Smooth muscle cell (in vitro differentiated cells): ENCODE measurements around the gene IFNL2. TPM values are rescaled to one million over a fixed set of nuclear protein-coding genes. Genes with fewer than 3 reads are reported as not detected.

Experiments used
- DNase-seq: peaks from one replicate; lab custom pipeline; 2025; ENCODE audit not compliant: unreplicated experiment; lab: John Stamatoyannopoulos, UW
- H2AFZ ChIP-seq: fragments of 200-600 bp; sonication (generic); 2 replicates; pipeline ENCODE4 v1.6.0; 2016; ENCODE audit warnings: antibody characterized with exemption, low read depth, mild to moderate bottlenecking
- H3F3A ChIP-seq: fragments of 200-600 bp; sonication (generic); 2 replicates; pipeline ENCODE4 v1.6.0; 2017; ENCODE audit warnings: antibody characterized with exemption, low read depth
- H3K27ac ChIP-seq: fragments of 200-600 bp; sonication (generic); 2 replicates; pipeline ENCODE4 v1.5.1; 2016; ENCODE audit warnings: low read depth, mild to moderate bottlenecking
- H3K27me3 ChIP-seq: fragments of 200-600 bp; sonication (generic); 2 replicates; pipeline ENCODE4 v1.6.1; 2016; ENCODE audit warnings: low read depth, mild to moderate bottlenecking
- H3K36me3 ChIP-seq: fragments of 200-600 bp; sonication (generic); 2 replicates; pipeline ENCODE4 v1.5.1; 2016; ENCODE audit warnings: low read depth
- H3K4me1 ChIP-seq: fragments of 200-600 bp; sonication (generic); 2 replicates; pipeline ENCODE4 v1.5.1; 2016; ENCODE audit warnings: low read depth
- H3K4me2 ChIP-seq: fragments of 200-600 bp; sonication (generic); 2 replicates; pipeline ENCODE4 v1.6.0; 2016; ENCODE audit warnings: mild to moderate bottlenecking
- H3K4me3 ChIP-seq: fragments of 200-600 bp; sonication (generic); 2 replicates; pipeline ENCODE4 v1.5.1; 2016; ENCODE audit warnings: mild to moderate bottlenecking
- H3K79me2 ChIP-seq: fragments of 200-600 bp; sonication (generic); 2 replicates; pipeline ENCODE4 v1.6.0; 2016; ENCODE audit warnings: low read depth, mild to moderate bottlenecking
- H3K9ac ChIP-seq: fragments of 200-600 bp; sonication (generic); 2 replicates; pipeline ENCODE4 v1.6.0; 2016; ENCODE audit warnings: low read depth
- H3K9me3 ChIP-seq: fragments of 200-600 bp; sonication (generic); replicated peaks from 2 replicates; pipeline ENCODE4 v1.5.1; 2016; ENCODE audit warnings: low read depth
- H4K20me1 ChIP-seq: fragments of 200-600 bp; sonication (generic); 2 replicates; pipeline ENCODE4 v1.6.0; 2016; ENCODE audit warnings: low read depth
- WGBS: methylation state at CpG from one replicate; pipeline ENCODE4 v1.1.7; 2016; ENCODE audit warnings: low lambda C conversion rate; 5-methylcytosine and 5-hydroxymethylcytosine counted together
- polyA plus RNA-seq: library from polyadenylated mRNA; unstranded; fragments of >200 nt; fragmentation: Nextera tagmentation; extraction: Ambion mirVana; gene quantifications from 2 replicates; pipeline ENCODE4 v1.2.1, GENCODE V29; 2016
- total RNA-seq: library from RNA; depleted of rRNA; stranded (reverse); fragments of >200 nt; gene quantifications from 2 replicates; pipeline ENCODE4 v1.2.3, GENCODE V29; 2014
- TF ChIP-seq, protein P1 (sequence below): fragments of 200-600 bp; sonication (generic); IDR thresholded peaks from 2 replicates; pipeline ENCODE4 v1.5.1; 2017; ENCODE audit warnings: borderline replicate concordance, mild to moderate bottlenecking, antibody characterized with exemption; ENCODE audit not compliant: insufficient read depth, poor library complexity, severe bottlenecking

IFNL2 gene
- total and polyA plus RNA-seq, 2 experiments from 2014 or later: not detected

DNA sequence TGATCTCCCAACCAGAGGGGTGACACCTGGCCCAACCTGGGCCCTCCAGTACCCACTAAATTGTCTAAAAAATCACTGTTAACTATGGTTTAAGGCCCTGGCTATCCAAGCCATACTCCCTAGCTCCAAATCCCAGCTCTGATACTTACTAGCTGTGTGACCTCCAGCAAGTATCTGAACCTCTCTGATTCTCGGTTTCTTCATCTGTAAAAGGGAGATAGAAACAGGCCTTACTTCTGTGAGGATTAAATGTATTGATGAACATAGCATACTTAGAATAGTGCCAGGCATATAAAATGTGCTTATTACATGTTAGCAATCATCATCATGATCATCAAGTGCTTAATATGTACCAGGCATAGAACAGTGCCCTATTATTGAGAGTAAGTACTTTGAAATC lies 47.7 kb downstream of the IFNL2 start:
- Histone ChIP-seq H3K27ac (no peak overlapping the region), H3F3A (no peaks in the 10 kb centered on the region), H3K9ac (no peak overlapping the region), H3K4me2 (no peak overlapping the region), H3K36me3 (no peaks in the 10 kb centered on the region), H2AFZ (no peak overlapping the region), H4K20me1 (no peaks in the 10 kb centered on the region), H3K9me3 (no peaks in the 10 kb centered on the region), H3K79me2 (no peaks in the 10 kb centered on the region), H3K4me3 (no peak overlapping the region), H3K4me1 (peaks cover 3% of the 10 kb centered on the region), H3K27me3 (no peaks in the 10 kb centered on the region)
- TF ChIP-seq, protein P1, sequence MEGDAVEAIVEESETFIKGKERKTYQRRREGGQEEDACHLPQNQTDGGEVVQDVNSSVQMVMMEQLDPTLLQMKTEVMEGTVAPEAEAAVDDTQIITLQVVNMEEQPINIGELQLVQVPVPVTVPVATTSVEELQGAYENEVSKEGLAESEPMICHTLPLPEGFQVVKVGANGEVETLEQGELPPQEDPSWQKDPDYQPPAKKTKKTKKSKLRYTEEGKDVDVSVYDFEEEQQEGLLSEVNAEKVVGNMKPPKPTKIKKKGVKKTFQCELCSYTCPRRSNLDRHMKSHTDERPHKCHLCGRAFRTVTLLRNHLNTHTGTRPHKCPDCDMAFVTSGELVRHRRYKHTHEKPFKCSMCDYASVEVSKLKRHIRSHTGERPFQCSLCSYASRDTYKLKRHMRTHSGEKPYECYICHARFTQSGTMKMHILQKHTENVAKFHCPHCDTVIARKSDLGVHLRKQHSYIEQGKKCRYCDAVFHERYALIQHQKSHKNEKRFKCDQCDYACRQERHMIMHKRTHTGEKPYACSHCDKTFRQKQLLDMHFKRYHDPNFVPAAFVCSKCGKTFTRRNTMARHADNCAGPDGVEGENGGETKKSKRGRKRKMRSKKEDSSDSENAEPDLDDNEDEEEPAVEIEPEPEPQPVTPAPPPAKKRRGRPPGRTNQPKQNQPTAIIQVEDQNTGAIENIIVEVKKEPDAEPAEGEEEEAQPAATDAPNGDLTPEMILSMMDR: no peak
- 95% methylated on average over 1 of the region's 1 CpG for WGBS
- no peak for DNase-seq

DNA sequence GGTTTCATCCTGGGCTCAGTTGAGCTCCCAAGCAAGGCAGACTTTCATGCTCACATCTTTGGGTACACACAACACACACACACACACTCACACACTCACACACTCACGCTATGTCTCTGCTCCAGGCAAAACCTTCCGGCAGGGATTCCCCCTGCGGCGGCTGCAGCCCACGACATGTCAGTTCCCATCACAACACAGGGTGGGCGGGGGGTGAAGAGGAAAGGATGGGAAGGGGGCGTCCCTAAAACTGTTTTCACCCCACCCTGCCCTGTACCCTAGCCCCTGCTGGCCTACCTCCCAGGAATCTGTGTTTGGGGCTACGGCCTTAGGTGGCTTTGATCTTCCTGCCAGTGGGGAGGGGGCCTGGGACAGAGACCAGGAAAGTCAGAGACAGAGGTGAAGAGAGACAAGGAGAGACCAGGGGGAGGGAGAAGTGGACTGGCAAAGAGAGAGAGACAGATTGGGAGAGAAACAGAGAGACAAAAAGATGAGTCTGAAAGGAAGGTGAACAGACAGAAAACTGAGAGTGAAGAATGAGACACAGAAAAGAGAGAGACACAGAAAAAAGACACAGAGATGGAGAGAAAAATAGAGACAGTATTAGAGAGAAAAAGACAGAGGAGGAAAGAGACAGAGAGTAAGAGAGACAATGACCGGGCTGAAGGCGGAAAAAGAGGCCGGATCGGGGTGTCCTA lies 48.6 kb downstream of the IFNL2 start:
- no peaks in the 10 kb centered on the region for H3K36me3 ChIP-seq
- H3K4me1 ChIP-seq: peaks cover 3% of the 10 kb centered on the region
- DNase-seq: no peak
- H3K9me3 ChIP-seq: no peaks in the 10 kb centered on the region
- no peak overlapping the region for H3K4me2 ChIP-seq
- TF ChIP-seq, protein P1: no peak
- H3K27me3 ChIP-seq: no peaks in the 10 kb centered on the region
- 92% methylated on average over 12 of the region's 12 CpGs for WGBS
- no peak overlapping the region for H3K9ac ChIP-seq
- H2AFZ ChIP-seq: no peak overlapping the region
- H3K79me2 ChIP-seq: no peaks in the 10 kb centered on the region
- no peaks in the 10 kb centered on the region for H4K20me1 ChIP-seq
- H3K4me3 ChIP-seq: no peak overlapping the region
- H3K27ac ChIP-seq: no peak overlapping the region
- H3F3A ChIP-seq: no peaks in the 10 kb centered on the region

DNA sequence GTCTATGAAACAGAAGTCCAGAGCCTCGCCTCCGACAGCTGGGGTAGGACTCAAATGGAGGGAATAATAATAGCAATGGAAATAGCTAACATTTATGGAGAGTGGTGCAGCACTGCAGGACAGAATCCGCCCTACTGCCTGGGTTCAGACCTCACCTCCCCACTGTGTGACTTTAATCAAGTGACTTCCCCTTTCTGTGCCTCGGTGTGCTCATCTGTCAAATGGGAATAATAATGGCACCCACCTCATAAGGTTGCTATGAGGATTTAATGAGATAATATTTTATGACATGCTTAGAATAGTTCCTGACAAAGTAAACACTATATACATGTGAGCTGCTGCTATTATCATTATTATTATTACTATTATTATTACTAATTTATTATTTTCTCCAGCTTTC lies 49.3 kb downstream of the IFNL2 start:
- WGBS: 97% methylated on average over 4 of the region's 4 CpGs

More for the DNA sequence above, 49.3 kb downstream of the IFNL2 start:
- no peaks in the 10 kb centered on the region for H4K20me1 ChIP-seq
- DNase-seq: no peak
- H3K9me3 ChIP-seq: no peaks in the 10 kb centered on the region
- no peaks in the 10 kb centered on the region for H3K36me3 ChIP-seq
- no peak overlapping the region for H3K4me2 ChIP-seq
- H2AFZ ChIP-seq: no peak overlapping the region
- no peaks in the 10 kb centered on the region for H3F3A ChIP-seq
- H3K27ac ChIP-seq: no peak overlapping the region
- H3K9ac ChIP-seq: no peak overlapping the region
- H3K27me3 ChIP-seq: no peaks in the 10 kb centered on the region
- no peak overlapping the region for H3K4me3 ChIP-seq
- no peaks in the 10 kb centered on the region for H3K79me2 ChIP-seq
- peaks cover 3% of the 10 kb centered on the region for H3K4me1 ChIP-seq
- TF ChIP-seq, protein P1: no peak
